ENCODE measurements around the gene PLXDC2.
"Not testable (repeated sequence)": the region's sequence is repeated elsewhere in the genome, so short reads cannot be mapped to it uniquely, and the experiment has no call there.

Gene PLXDC2

DNA sequence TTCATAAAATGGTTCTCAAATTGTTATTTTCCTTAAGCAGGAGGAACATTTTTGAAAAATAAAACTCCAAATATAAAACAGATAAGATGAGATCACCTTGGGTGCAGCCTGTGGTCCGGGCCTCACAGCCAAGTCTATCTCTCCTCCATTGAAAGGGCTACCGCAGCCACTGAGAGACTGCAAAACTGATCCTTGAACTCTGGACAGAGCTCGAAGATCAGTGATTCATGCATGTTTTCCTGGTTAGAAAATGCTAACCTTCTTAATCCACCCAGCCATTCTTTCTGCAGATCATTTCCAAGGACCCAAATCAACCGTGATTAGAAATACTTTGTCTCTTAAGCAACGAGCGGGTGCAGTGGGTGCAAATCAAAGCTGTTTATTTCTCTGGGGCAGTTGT lies 378.8 kb downstream of the PLXDC2 start:
- H3K4me3 ChIP-seq (ENCODE audit: low read length) = no peak overlapping the region
- DNase-seq (ENCODE audit: low read depth) = no peak
- TF ChIP-seq, protein P1, sequence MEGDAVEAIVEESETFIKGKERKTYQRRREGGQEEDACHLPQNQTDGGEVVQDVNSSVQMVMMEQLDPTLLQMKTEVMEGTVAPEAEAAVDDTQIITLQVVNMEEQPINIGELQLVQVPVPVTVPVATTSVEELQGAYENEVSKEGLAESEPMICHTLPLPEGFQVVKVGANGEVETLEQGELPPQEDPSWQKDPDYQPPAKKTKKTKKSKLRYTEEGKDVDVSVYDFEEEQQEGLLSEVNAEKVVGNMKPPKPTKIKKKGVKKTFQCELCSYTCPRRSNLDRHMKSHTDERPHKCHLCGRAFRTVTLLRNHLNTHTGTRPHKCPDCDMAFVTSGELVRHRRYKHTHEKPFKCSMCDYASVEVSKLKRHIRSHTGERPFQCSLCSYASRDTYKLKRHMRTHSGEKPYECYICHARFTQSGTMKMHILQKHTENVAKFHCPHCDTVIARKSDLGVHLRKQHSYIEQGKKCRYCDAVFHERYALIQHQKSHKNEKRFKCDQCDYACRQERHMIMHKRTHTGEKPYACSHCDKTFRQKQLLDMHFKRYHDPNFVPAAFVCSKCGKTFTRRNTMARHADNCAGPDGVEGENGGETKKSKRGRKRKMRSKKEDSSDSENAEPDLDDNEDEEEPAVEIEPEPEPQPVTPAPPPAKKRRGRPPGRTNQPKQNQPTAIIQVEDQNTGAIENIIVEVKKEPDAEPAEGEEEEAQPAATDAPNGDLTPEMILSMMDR (IDR thresholded peaks at IDR 0.05; ENCODE audit: insufficient read depth, low read depth, low read length, missing control alignments) = no peak

- TF ChIP-seq, protein P1 (IDR thresholded peaks at IDR 0.05; ENCODE audit: insufficient read depth, low read depth, low read length, missing control alignments) = no peak
- no peak overlapping the region for H3K4me3 ChIP-seq (ENCODE audit: low read length)
- DNase-seq (ENCODE audit: low read depth) = no peak
These were observed 384.5 kb downstream of the PLXDC2 start for GRCh38 chr10:20200758-20201157.

DNA sequence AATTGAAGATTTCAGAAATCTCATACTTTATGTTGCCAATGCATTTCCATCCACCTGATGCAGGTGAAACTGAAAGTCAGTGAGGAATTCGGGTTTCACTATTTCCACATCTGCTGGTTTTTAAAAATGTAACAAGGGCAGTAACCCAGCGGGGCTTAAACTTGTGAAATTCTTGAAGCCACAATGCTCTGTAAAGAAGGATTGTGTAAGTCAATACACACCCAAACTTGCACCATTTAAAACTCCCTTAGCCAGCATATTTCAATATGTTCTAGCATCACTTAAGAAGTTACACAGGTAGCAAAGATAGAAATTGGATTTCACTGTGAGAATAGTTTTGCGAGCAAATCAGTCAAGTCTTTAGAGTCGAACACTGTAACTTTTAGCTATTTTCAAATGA lies 386.1 kb downstream of the PLXDC2 start:
- TF ChIP-seq, protein P1 (IDR thresholded peaks at IDR 0.05; ENCODE audit: insufficient read depth, low read depth, low read length, missing control alignments) = no peak
- no peak overlapping the region for H3K4me3 ChIP-seq (ENCODE audit: low read length)
- peak; percentile 1 for DNase-seq (ENCODE audit: low read depth)

DNA sequence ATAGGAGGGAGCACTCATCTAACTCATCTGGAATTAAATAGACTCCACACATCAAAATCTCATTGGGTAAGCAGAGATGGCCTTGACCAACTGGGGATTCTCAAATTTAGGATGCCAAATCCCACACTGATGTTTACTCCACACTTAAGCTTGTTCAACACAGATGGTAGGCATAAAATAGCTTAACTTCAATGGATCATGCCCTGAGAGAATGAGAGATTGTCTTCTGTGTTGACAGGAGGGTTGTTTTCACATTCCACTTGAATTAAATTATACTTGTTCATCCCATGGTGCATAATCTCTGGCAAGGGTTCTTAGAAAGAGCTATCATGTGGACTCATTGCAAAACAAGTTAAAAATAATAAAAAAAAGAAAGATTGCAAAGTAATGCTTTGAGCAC lies 391.4 kb downstream of the PLXDC2 start:
- DNase-seq (ENCODE audit: low read depth) = no peak
- H3K4me3 ChIP-seq (ENCODE audit: low read length) = no peak overlapping the region
- TF ChIP-seq, protein P1 (IDR thresholded peaks at IDR 0.05; ENCODE audit: insufficient read depth, low read depth, low read length, missing control alignments) = no peak

GRCh38 chr10:20209098-20209497 lies 392.9 kb downstream of the PLXDC2 start:
- DNase-seq (ENCODE audit: low read depth); H3K4me3 ChIP-seq (ENCODE audit: low read length): not testable (repeated sequence)

GRCh38 chr10:20215547-20216152 lies 399.4 kb downstream of the PLXDC2 start:
- no peak for DNase-seq (ENCODE audit: low read depth)

GRCh38 chr10:20221356-20221755 lies 405.1 kb downstream of the PLXDC2 start:
- H3K4me3 ChIP-seq (ENCODE audit: low read length) = no peak overlapping the region
- DNase-seq (ENCODE audit: low read depth) = no peak
- TF ChIP-seq, protein P1 (IDR thresholded peaks at IDR 0.05; ENCODE audit: insufficient read depth, low read depth, low read length, missing control alignments) = no peak

More at GRCh38 chr10:20215547-20216152, 399.4 kb downstream of the PLXDC2 start:
- no peak overlapping the region for H3K4me3 ChIP-seq (ENCODE audit: low read length)
- TF ChIP-seq, protein P1 (IDR thresholded peaks at IDR 0.05; ENCODE audit: insufficient read depth, low read depth, low read length, missing control alignments) = no peak

Measured in epithelial cell of esophagus (primary cell).